Hepatocyte (in vitro differentiated cells): ENCODE results near the gene VSIR. TPM values are rescaled to one million over a fixed set of nuclear protein-coding genes. Genes with fewer than 3 reads are reported as not detected.
A peak's percentile ranks its signal among the peaks of the same experiment; 100 is the strongest.

Experiments used
- DNase-seq: peaks from one replicate; pipeline ENCODE4 v3.0.0-alpha.2; 2016; ENCODE audit warnings: low spot score
- H2AFZ ChIP-seq: fragments of 200-600 bp; sonication (generic); 2 replicates; pipeline ENCODE4 v1.6.0; 2016; ENCODE audit warnings: antibody characterized with exemption, mild to moderate bottlenecking
- H3K27ac ChIP-seq: fragments of 200-600 bp; sonication (generic); 2 replicates; pipeline ENCODE4 v1.5.1; 2016; ENCODE audit warnings: mild to moderate bottlenecking
- H3K27me3 ChIP-seq: fragments of 200-600 bp; sonication (generic); 2 replicates; pipeline ENCODE4 v1.6.1; 2016
- H3K36me3 ChIP-seq: fragments of 200-600 bp; sonication (generic); replicated peaks from 2 replicates; pipeline ENCODE4 v1.5.1; 2016; ENCODE audit warnings: low read depth; ENCODE audit not compliant: insufficient read depth
- H3K4me1 ChIP-seq: fragments of 200-600 bp; sonication (generic); 2 replicates; pipeline ENCODE4 v1.5.1; 2016; ENCODE audit warnings: mild to moderate bottlenecking, moderate library complexity; ENCODE audit not compliant: insufficient read depth
- H3K4me2 ChIP-seq: fragments of 200-600 bp; sonication (generic); 2 replicates; pipeline ENCODE4 v1.6.0; 2016
- H3K4me3 ChIP-seq: fragments of 200-600 bp; sonication (generic); 2 replicates; pipeline ENCODE4 v1.5.1; 2016; ENCODE audit warnings: mild to moderate bottlenecking
- H3K79me2 ChIP-seq: fragments of 200-600 bp; sonication (generic); 2 replicates; pipeline ENCODE4 v1.6.0; 2017; ENCODE audit warnings: mild to moderate bottlenecking
- H3K9me2 ChIP-seq: fragments of 200-600 bp; sonication (generic); replicated peaks from 2 replicates; pipeline ENCODE4 v1.6.0; 2017; ENCODE audit warnings: mild to moderate bottlenecking; ENCODE audit not compliant: insufficient read depth
- H3K9me3 ChIP-seq: fragments of 200-600 bp; sonication (generic); 2 replicates; pipeline ENCODE4 v1.5.1; 2016; ENCODE audit warnings: low read depth, mild to moderate bottlenecking
- H4K20me1 ChIP-seq: fragments of 200-600 bp; sonication (generic); 2 replicates; pipeline ENCODE4 v1.6.0; 2016; ENCODE audit warnings: mild to moderate bottlenecking; ENCODE audit not compliant: insufficient read depth, poor library complexity, severe bottlenecking
- EZH2 ChIP-seq: fragments of 200-600 bp; sonication (generic); IDR thresholded peaks from 2 replicates; pipeline ENCODE4 v1.6.1; 2016; ENCODE audit warnings: antibody characterized with exemption, mild to moderate bottlenecking, borderline replicate concordance
- EZH2phosphoT487 ChIP-seq: fragments of 200-600 bp; sonication (generic); IDR thresholded peaks from one replicate; pipeline ENCODE4 v1.6.1; 2018; ENCODE audit warnings: antibody characterized with exemption, mild to moderate bottlenecking, low read depth, moderate library complexity; ENCODE audit not compliant: unreplicated experiment, severe bottlenecking
- WGBS: methylation state at CpG from one replicate; pipeline ENCODE4 v1.1.6; 2016; ENCODE audit warnings: low lambda C conversion rate; ENCODE audit errors: missing lambda C conversion rate; 5-methylcytosine and 5-hydroxymethylcytosine counted together
- polyA plus RNA-seq: library from polyadenylated mRNA; unstranded; fragments of >200 nt; fragmentation: Nextera tagmentation; extraction: Ambion mirVana; gene quantifications from 2 replicates; pipeline ENCODE4 v1.2.1, GENCODE V29; 2016
- total RNA-seq: library from RNA; depleted of rRNA; stranded (reverse); fragments of >200 nt; gene quantifications from 2 replicates; pipeline ENCODE4 v1.2.3, GENCODE V29; 2014
- TF ChIP-seq, protein P1 (sequence below): fragments of 200-600 bp; sonication (generic); IDR thresholded peaks from 2 replicates; pipeline ENCODE4 v1.5.1; 2016; ENCODE audit warnings: antibody characterized with exemption, mild to moderate bottlenecking; ENCODE audit not compliant: poor library complexity

Gene VSIR
- total and polyA plus RNA-seq, 2 experiments from 2014 or later, result 13.6 to 45.5 TPM

DNA sequence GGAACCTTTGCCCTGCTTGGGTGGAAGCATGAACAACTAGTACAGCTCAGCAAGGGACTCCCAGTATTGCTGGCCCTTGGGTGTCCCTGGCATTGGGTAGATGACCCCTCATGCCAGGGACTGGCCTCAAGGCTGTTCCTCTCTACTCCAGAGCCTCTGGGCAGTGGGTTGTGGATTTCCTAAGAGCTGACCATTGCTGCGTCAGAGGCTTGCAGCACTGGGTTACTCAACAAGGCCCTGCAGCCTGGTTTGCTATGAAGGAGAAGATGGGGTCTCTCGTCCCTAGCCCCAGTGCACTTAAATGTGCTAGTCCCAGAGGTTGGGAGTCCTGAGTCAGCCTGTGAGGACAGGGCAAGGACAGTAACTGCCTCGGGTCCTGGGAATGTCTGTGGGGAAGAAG, 2.5 kb downstream of the VSIR start:
- 86% methylated on average over 3 of the region's 3 CpGs for WGBS
- H3K79me2 ChIP-seq, result no peaks in the 10 kb centered on the region

DNA sequence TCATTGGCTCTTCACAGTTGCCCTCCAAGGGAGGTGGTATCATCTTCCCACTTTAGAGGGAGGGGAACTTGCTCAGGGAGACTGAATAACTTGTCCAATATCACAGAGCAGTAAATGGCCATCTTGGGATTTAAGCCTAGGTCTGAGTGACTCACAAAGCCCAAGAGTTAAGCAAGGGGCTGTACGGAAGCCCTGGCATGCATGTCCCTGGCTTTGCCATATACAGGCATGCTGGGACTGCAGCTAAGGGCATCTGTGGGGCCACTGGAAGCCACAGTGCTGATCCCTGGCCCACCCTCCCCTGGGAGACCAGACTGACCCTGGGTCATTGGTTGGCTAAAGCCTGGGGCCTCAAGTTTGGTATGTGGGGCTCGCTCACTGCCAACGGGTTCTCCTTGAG, 3.1 kb downstream of the VSIR start:
- 71% methylated on average over 3 of the region's 3 CpGs for WGBS
- no peak overlapping the region for H3K4me2 ChIP-seq
- no peak overlapping the region for H2AFZ ChIP-seq
- peak overlapping the region; percentile 96 for H3K27ac ChIP-seq
- no peaks in the 10 kb centered on the region for H3K9me3 ChIP-seq
- peaks cover 50% of the 10 kb centered on the region for H3K4me1 ChIP-seq
- no peaks in the 10 kb centered on the region for H3K27me3 ChIP-seq
- H4K20me1 ChIP-seq, result no peaks in the 10 kb centered on the region
- no peaks in the 10 kb centered on the region for H3K9me2 ChIP-seq
- DNase-seq, result no peak
- H3K36me3 ChIP-seq, result no peaks in the 10 kb centered on the region
- TF ChIP-seq, protein P1, sequence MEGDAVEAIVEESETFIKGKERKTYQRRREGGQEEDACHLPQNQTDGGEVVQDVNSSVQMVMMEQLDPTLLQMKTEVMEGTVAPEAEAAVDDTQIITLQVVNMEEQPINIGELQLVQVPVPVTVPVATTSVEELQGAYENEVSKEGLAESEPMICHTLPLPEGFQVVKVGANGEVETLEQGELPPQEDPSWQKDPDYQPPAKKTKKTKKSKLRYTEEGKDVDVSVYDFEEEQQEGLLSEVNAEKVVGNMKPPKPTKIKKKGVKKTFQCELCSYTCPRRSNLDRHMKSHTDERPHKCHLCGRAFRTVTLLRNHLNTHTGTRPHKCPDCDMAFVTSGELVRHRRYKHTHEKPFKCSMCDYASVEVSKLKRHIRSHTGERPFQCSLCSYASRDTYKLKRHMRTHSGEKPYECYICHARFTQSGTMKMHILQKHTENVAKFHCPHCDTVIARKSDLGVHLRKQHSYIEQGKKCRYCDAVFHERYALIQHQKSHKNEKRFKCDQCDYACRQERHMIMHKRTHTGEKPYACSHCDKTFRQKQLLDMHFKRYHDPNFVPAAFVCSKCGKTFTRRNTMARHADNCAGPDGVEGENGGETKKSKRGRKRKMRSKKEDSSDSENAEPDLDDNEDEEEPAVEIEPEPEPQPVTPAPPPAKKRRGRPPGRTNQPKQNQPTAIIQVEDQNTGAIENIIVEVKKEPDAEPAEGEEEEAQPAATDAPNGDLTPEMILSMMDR, result no peak
- TF ChIP-seq EZH2phosphoT487 (no peak), EZH2 (no peak)
- H3K4me3 ChIP-seq, result no peak overlapping the region
- H3K79me2 ChIP-seq, result no peaks in the 10 kb centered on the region

More for the DNA sequence above, 2.5 kb downstream of the VSIR start:
- Histone ChIP-seq H3K4me3 (no peak overlapping the region), H3K27ac (peak overlapping the region; percentile 96), H3K4me2 (no peak overlapping the region), H3K9me2 (no peaks in the 10 kb centered on the region), H2AFZ (no peak overlapping the region), H3K9me3 (no peaks in the 10 kb centered on the region), H4K20me1 (no peaks in the 10 kb centered on the region), H3K27me3 (no peaks in the 10 kb centered on the region), H3K4me1 (peaks cover 46% of the 10 kb centered on the region), H3K36me3 (no peaks in the 10 kb centered on the region)
- DNase-seq, result no peak
- TF ChIP-seq EZH2phosphoT487 (no peak), EZH2 (no peak)
- TF ChIP-seq, protein P1, result no peak

DNA sequence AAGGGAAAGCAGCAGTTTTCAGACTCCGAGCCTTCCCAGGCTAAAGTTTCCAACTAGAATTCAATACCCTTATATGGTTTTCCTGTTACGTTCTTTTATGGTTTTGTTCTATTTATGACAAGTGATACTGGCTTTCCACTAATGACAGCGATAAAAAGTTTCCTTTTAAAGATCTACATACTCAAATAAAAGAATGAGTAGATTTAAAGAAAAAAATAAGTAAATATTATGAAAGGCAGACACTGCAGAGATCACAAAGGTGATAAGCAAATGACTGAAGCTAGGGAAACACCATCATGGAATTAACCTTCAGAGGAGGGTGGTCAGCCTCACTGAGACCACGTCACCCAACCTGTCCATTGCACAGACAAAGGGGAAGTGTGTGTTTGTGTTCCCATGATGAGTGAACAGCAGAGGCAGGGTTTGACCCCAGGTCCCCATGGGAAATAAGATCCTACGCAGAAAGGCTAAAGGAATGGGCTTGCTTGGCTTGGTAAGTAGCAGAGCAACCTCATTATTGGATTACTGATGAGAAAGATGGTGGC, 4.0 kb downstream of the VSIR start:
- Histone ChIP-seq H3K4me3 (no peak overlapping the region), H3K79me2 (no peaks in the 10 kb centered on the region), H2AFZ (no peak overlapping the region)

More for the DNA sequence above, 4.0 kb downstream of the VSIR start:
- H3K27ac ChIP-seq, result peak overlapping the region; percentile 96
- TF ChIP-seq EZH2 (no peak), EZH2phosphoT487 (no peak)
- TF ChIP-seq, protein P1, result no peak
- DNase-seq, result no peak
- H4K20me1 ChIP-seq, result no peaks in the 10 kb centered on the region
- H3K36me3 ChIP-seq, result no peaks in the 10 kb centered on the region
- H3K9me2 ChIP-seq, result no peaks in the 10 kb centered on the region
- peaks cover 55% of the 10 kb centered on the region for H3K4me1 ChIP-seq
- no peaks in the 10 kb centered on the region for H3K27me3 ChIP-seq
- H3K4me2 ChIP-seq, result peak overlapping the region; percentile 30
- 67% methylated on average over 5 of the region's 5 CpGs for WGBS
- H3K9me3 ChIP-seq, result no peaks in the 10 kb centered on the region
